ENCODE measurements around the gene PDP2.

PDP2 gene

DNA sequence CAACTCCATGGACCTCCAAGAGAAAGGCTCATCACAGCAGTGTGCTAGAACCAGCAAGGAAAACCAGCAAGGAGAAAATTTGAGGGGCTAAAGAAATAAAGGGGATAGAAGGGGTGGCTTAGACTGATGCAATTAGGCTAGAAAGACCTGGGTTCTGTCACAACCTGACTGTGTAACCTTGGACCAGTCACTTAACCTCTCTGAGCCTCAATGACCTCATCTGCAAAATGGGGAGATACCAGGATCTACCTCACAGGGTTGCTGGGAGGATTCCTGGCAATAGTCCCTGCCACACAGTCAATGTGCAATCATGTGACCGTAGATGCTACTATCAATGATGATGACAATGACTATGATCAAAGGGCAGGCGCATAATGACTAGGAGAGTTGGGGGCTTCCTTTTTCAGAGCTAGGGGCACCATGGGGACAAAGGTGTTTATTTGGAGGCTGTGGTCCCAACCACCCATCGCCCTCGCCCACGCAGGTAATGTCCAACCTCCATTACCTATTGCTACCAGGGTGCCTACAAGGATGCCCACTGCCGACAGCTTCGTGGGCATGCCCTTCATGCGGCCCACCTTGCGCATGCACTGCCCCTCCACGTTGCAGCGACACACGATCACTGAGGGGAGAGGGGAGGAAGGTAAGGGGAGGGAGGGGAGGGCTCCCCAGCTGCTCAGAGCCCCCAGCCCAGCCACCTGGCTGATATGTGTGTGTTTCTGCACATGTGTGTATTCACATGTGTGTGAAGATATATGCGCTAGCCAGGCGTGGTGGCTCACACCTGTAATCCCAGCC lies 28.6 kb downstream of the PDP2 start:
- Histone ChIP-seq H3K4me1 (ENCODE audit: low read length) (peaks cover 11% of the 10 kb centered on the region), H3K36me3 (replicated peaks; ENCODE audit: insufficient read depth, low read length) (no peaks in the 10 kb centered on the region), H3K9me2 (replicated peaks; ENCODE audit: insufficient read depth, low read length) (no peaks in the 10 kb centered on the region), H2AFZ (ENCODE audit: low read length) (no peak overlapping the region), H3K27ac (ENCODE audit: low read length) (no peak overlapping the region), H3F3A (ENCODE audit: insufficient read depth, low read length) (no peaks in the 10 kb centered on the region), H3K4me2 (ENCODE audit: low read depth, low read length) (no peak overlapping the region), H3K9me3 (replicated peaks; ENCODE audit: insufficient read depth, low read length) (no peaks in the 10 kb centered on the region), H3K9ac (ENCODE audit: low read length) (no peak overlapping the region), H4K20me1 (ENCODE audit: insufficient read depth, low read length) (no peaks in the 10 kb centered on the region), H3K27me3 (replicated peaks; ENCODE audit: insufficient read depth, low read length) (0 out of 2 replicates have a peak, but pooled peaks cover 2% of the 10 kb centered on the region), H3K79me2 (ENCODE audit: low read length) (no peaks in the 10 kb centered on the region), H3K4me3 (ENCODE audit: low read length) (no peak overlapping the region)
- no peak for DNase-seq
- TF ChIP-seq EZH2 (optimal IDR thresholded peaks at IDR 0.05; ENCODE audit: low read depth, low read length): no peak
- TF ChIP-seq EZH2phosphoT487 (IDR thresholded peaks at IDR 0.05; ENCODE audit: low read length): no peak
- TF ChIP-seq CTCF (IDR thresholded peaks at IDR 0.05; ENCODE audit: low read length): no peak

GRCh38 chr16:66910175-66910940 lies 30.0 kb downstream of the PDP2 start:
- H3K9me2 ChIP-seq (replicated peaks; ENCODE audit: insufficient read depth, low read length): no peaks in the 10 kb centered on the region
- no peaks in the 10 kb centered on the region for H3K79me2 ChIP-seq (ENCODE audit: low read length)
- H3K36me3 ChIP-seq (replicated peaks; ENCODE audit: insufficient read depth, low read length): no peaks in the 10 kb centered on the region
- no peaks in the 10 kb centered on the region for H3F3A ChIP-seq (ENCODE audit: insufficient read depth, low read length)
- H3K9ac ChIP-seq (ENCODE audit: low read length): no peak overlapping the region
- no peaks in the 10 kb centered on the region for H4K20me1 ChIP-seq (ENCODE audit: insufficient read depth, low read length)
- no peaks in the 10 kb centered on the region for H3K9me3 ChIP-seq (replicated peaks; ENCODE audit: insufficient read depth, low read length)
- no peak overlapping the region for H3K4me2 ChIP-seq (ENCODE audit: low read depth, low read length)
- no peak for TF ChIP-seq EZH2 (optimal IDR thresholded peaks at IDR 0.05; ENCODE audit: low read depth, low read length)
- TF ChIP-seq CTCF (IDR thresholded peaks at IDR 0.05; ENCODE audit: low read length): no peak
- TF ChIP-seq EZH2phosphoT487 (IDR thresholded peaks at IDR 0.05; ENCODE audit: low read length): no peak
- H3K4me3 ChIP-seq (ENCODE audit: low read length): no peak overlapping the region
- no peak for DNase-seq
- no peak overlapping the region for H2AFZ ChIP-seq (ENCODE audit: low read length)
- peaks cover 9% of the 10 kb centered on the region for H3K4me1 ChIP-seq (ENCODE audit: low read length)
- H3K27me3 ChIP-seq (replicated peaks; ENCODE audit: insufficient read depth, low read length): peaks cover 13% of the 10 kb centered on the region
- H3K27ac ChIP-seq (ENCODE audit: low read length): no peak overlapping the region

- Histone ChIP-seq H2AFZ (ENCODE audit: low read length) (no peak overlapping the region), H3K27me3 (replicated peaks; ENCODE audit: insufficient read depth, low read length) (peaks cover 21% of the 10 kb centered on the region), H3K4me3 (ENCODE audit: low read length) (no peak overlapping the region), H3K4me2 (ENCODE audit: low read depth, low read length) (no peak overlapping the region), H4K20me1 (ENCODE audit: insufficient read depth, low read length) (no peaks in the 10 kb centered on the region), H3K9me2 (replicated peaks; ENCODE audit: insufficient read depth, low read length) (no peaks in the 10 kb centered on the region), H3F3A (ENCODE audit: insufficient read depth, low read length) (no peaks in the 10 kb centered on the region), H3K9ac (ENCODE audit: low read length) (no peak overlapping the region), H3K9me3 (replicated peaks; ENCODE audit: insufficient read depth, low read length) (no peaks in the 10 kb centered on the region), H3K27ac (ENCODE audit: low read length) (no peak overlapping the region), H3K36me3 (replicated peaks; ENCODE audit: insufficient read depth, low read length) (no peaks in the 10 kb centered on the region), H3K79me2 (ENCODE audit: low read length) (no peaks in the 10 kb centered on the region), H3K4me1 (ENCODE audit: low read length) (peaks cover 1% of the 10 kb centered on the region; the same call in 1 of the 2 replicates)
- DNase-seq: no peak
- TF ChIP-seq CTCF (IDR thresholded peaks at IDR 0.05; ENCODE audit: low read length) (no peak), EZH2 (optimal IDR thresholded peaks at IDR 0.05; ENCODE audit: low read depth, low read length) (no peak), EZH2phosphoT487 (IDR thresholded peaks at IDR 0.05; ENCODE audit: low read length) (no peak)
These were observed 30.8 kb downstream of the PDP2 start for GRCh38 chr16:66911112-66911511.

Data from MM.1S (cell line).